H1 (cell line): ENCODE results near the gene PKDREJ. TPM values are rescaled to one million over a fixed set of nuclear protein-coding genes. Genes with fewer than 3 reads are reported as not detected.

Experiments used
- CTCF ChIA-PET: fragments of 300-600 bp; sonication (Branson Sonifier 250); formaldehyde crosslinking; loops from one replicate; lab custom pipeline; 2021; ENCODE audit not compliant: partially characterized antibody; lab: Charles Lee
- POLR2A ChIA-PET: fragments of 300-600 bp; sonication (Branson Sonifier 250); formaldehyde crosslinking; loops from one replicate; lab custom pipeline; 2021; ENCODE audit warnings: inconsistent platforms; ENCODE audit not compliant: partially characterized antibody; lab: Charles Lee
- DNase-seq, 2 experiments: peaks; one replicate each; pipeline versions ENCODE4 v3.0.0 to v3.0.0-alpha.2; 2010 to 2022; ENCODE audit warnings: low spot score in 2 of 2, low read depth in 1 of 2, mixed read lengths in 1 of 2
- FAIRE-seq: peaks from 2 replicates; lab custom pipeline; 2011; peaks lifted over from hg19 to GRCh38; lab: Jason Lieb, UNC
- H2AFZ ChIP-seq: 2 replicates; pipeline ENCODE4 v1.8.1; 2012; ENCODE audit warnings: low read length, inconsistent platforms
- H2AK5ac ChIP-seq: 2 replicates; pipeline ENCODE4 v1.6.1; 2013; ENCODE audit warnings: low read depth, low read length
- H2BK120ac ChIP-seq: replicated peaks from 2 replicates; pipeline ENCODE3; 2013; ENCODE audit warnings: low read depth, low read length, inconsistent platforms
- H2BK12ac ChIP-seq: 2 replicates; pipeline ENCODE4 v1.6.1; 2013; ENCODE audit warnings: low read depth, low read length
- H2BK15ac ChIP-seq: 2 replicates; pipeline ENCODE4 v1.6.1; 2013; ENCODE audit warnings: low read length
- H2BK20ac ChIP-seq: 2 replicates; pipeline ENCODE4 v1.6.1; 2013; ENCODE audit warnings: low read length
- H2BK5ac ChIP-seq: 2 replicates; pipeline ENCODE4 v1.6.1; 2013; ENCODE audit warnings: low read depth, low read length
- H3K14ac ChIP-seq: 2 replicates; pipeline ENCODE4 v1.6.1; 2013; ENCODE audit warnings: inconsistent platforms; ENCODE audit not compliant: insufficient read length
- H3K18ac ChIP-seq: 2 replicates; pipeline ENCODE4 v1.6.1; 2013; ENCODE audit warnings: low read length; ENCODE audit errors: extremely low read depth
- H3K23ac ChIP-seq: 2 replicates; pipeline ENCODE4 v1.6.1; 2013; ENCODE audit warnings: inconsistent platforms; ENCODE audit not compliant: insufficient read length
- H3K23me2 ChIP-seq: 2 replicates; pipeline ENCODE4 v1.6.1; 2013; ENCODE audit warnings: low read depth, low read length
- H3K27ac ChIP-seq: 2 replicates; pipeline ENCODE4 v1.6.1; 2011; ENCODE audit warnings: low read depth, low read length, inconsistent platforms
- H3K27me3 ChIP-seq, 4 experiments: replicated peaks in 1 of 4; 1 replicate in 1 of 4; 2 replicates in 3 of 4; pipeline versions ENCODE4 v1.6.1 to v1.8.1; 2011 to 2013; ENCODE audit warnings: low read length in 3 of 4, mild to moderate bottlenecking in 3 of 4, inconsistent platforms in 2 of 4, mixed read lengths in 2 of 4, moderate library complexity in 1 of 4; ENCODE audit not compliant: control insufficient read depth in 3 of 4, insufficient read depth in 3 of 4; ENCODE audit errors: extremely low read depth in 1 of 4
- H3K36me3 ChIP-seq, 4 experiments: 2 replicates each; pipeline versions ENCODE4 v1.6.1 to v1.8.1; 2011 to 2013; ENCODE audit warnings: mild to moderate bottlenecking in 4 of 4, low read length in 3 of 4, moderate library complexity in 2 of 4, control low read depth in 1 of 4, inconsistent platforms in 1 of 4; ENCODE audit not compliant: insufficient read depth in 4 of 4, control insufficient read depth in 2 of 4
- H3K4ac ChIP-seq: replicated peaks from 2 replicates; pipeline ENCODE3; 2013; ENCODE audit warnings: low read length, low read depth, mixed read lengths, inconsistent platforms; ENCODE audit not compliant: insufficient read length
- H3K4me1 ChIP-seq, 4 experiments: replicated peaks in 1 of 4; 1 replicate in 1 of 4; 2 replicates in 3 of 4; pipeline versions ENCODE4 v1.6.1 to v1.8.1; 2011 to 2013; ENCODE audit warnings: low read length in 3 of 4, inconsistent platforms in 2 of 4, mixed read lengths in 1 of 4; ENCODE audit not compliant: insufficient read depth in 4 of 4, control insufficient read depth in 3 of 4
- H3K4me2 ChIP-seq, 2 experiments: 2 replicates each; pipeline versions ENCODE4 v1.6.1 to v1.8.1; 2011 to 2013; ENCODE audit warnings: low read depth in 2 of 2, low read length in 2 of 2, control low read depth in 1 of 2, inconsistent platforms in 1 of 2, mild to moderate bottlenecking in 1 of 2; ENCODE audit not compliant: insufficient read depth in 1 of 2
- H3K4me3 ChIP-seq, 4 experiments: fragments of 200-600, 300-600 bp in 1 of 4; sonication (generic), shearing (Covaris generic), sonication (Bioruptor Twin) in 1 of 4; 2 replicates each; pipeline versions ENCODE4 v1.5.1 to v1.8.1; 2011 to 2016; ENCODE audit warnings: low read length in 4 of 4, low read depth in 3 of 4, control low read depth in 2 of 4, inconsistent platforms in 2 of 4, mild to moderate bottlenecking in 2 of 4, mixed read lengths in 1 of 4, moderate library complexity in 1 of 4; ENCODE audit not compliant: insufficient read depth in 2 of 4; ENCODE audit errors: extremely low read depth in 1 of 4
- H3K56ac ChIP-seq: replicated peaks from 2 replicates; pipeline ENCODE3; 2013; ENCODE audit warnings: low read depth, mild to moderate bottlenecking, mixed read lengths, low read length, inconsistent platforms; ENCODE audit not compliant: insufficient read length
- H3K79me1 ChIP-seq: 2 replicates; pipeline ENCODE4 v1.6.1; 2013; ENCODE audit warnings: low read depth, low read length, control low read depth
- H3K79me2 ChIP-seq, 2 experiments: 2 replicates each; pipeline versions ENCODE4 v1.6.1 to v1.8.1; 2012 to 2013; ENCODE audit warnings: low read length in 2 of 2, mild to moderate bottlenecking in 2 of 2, inconsistent platforms in 1 of 2; ENCODE audit not compliant: insufficient read depth in 2 of 2, control insufficient read depth in 1 of 2
- H3K9ac ChIP-seq, 4 experiments: replicated peaks in 1 of 4; 1 replicate in 1 of 4; 2 replicates in 3 of 4; pipeline versions ENCODE4 v1.6.1 to v1.8.1; 2011 to 2013; ENCODE audit warnings: low read depth in 3 of 4, low read length in 3 of 4, control low read depth in 2 of 4, mild to moderate bottlenecking in 2 of 4, moderate library complexity in 2 of 4, inconsistent platforms in 1 of 4; ENCODE audit errors: extremely low read depth in 1 of 4
- H3K9me3 ChIP-seq, 2 experiments: 2 replicates each; pipeline versions ENCODE4 v1.6.1 to v1.8.1; 2012 to 2013; ENCODE audit warnings: mild to moderate bottlenecking in 2 of 2, moderate library complexity in 2 of 2, control low read depth in 1 of 2, inconsistent platforms in 1 of 2, low read depth in 1 of 2, low read length in 1 of 2, mixed read lengths in 1 of 2; ENCODE audit not compliant: insufficient read depth in 2 of 2
- H4K20me1 ChIP-seq, 2 experiments: replicated peaks in 1 of 2; 2 replicates each; pipeline versions ENCODE3 to v1.8.1; 2011 to 2013; ENCODE audit warnings: inconsistent platforms in 2 of 2, low read length in 2 of 2, mild to moderate bottlenecking in 1 of 2; ENCODE audit not compliant: insufficient read depth in 2 of 2, control insufficient read depth in 1 of 2
- H4K5ac ChIP-seq: 2 replicates; pipeline ENCODE4 v1.6.1; 2013; ENCODE audit warnings: low read length, low read depth, mixed read lengths, inconsistent platforms; ENCODE audit not compliant: insufficient read length
- H4K8ac ChIP-seq: 2 replicates; pipeline ENCODE4 v1.8.0; 2013; ENCODE audit warnings: mild to moderate bottlenecking, moderate library complexity, low read length, inconsistent platforms; ENCODE audit not compliant: insufficient read depth; ENCODE audit errors: extremely low read depth
- H4K91ac ChIP-seq: replicated peaks from 2 replicates; pipeline ENCODE3; 2013; ENCODE audit warnings: low read length, mixed read lengths, inconsistent platforms; ENCODE audit not compliant: insufficient read length
- CBX5 ChIP-seq: fragments of 300-800, 300-1000 bp; sonication (generic); IDR thresholded peaks from 2 replicates; pipeline ENCODE4 v1.7.1; 2016; ENCODE audit warnings: antibody characterized with exemption, low read length, low read depth
- CHD1 ChIP-seq: IDR thresholded peaks from 2 replicates; pipeline ENCODE4 v1.6.1; 2012; ENCODE audit warnings: low read depth, low read length, improper control_type of control experiment
- KDM5A ChIP-seq: fragments of 200-600 bp; IDR thresholded peaks from 2 replicates; pipeline ENCODE4 v1.7.1; 2012; ENCODE audit warnings: mild to moderate bottlenecking, low read length, inconsistent platforms, mixed read lengths
- SRF ChIP-seq: IDR thresholded peaks from 2 replicates; pipeline ENCODE4 v1.6.1; 2011; ENCODE audit warnings: mild to moderate bottlenecking, low read depth, low read length, moderate library complexity
- WGBS, 2 experiments: shearing (Covaris generic) in 1 of 2; methylation state at CpG; one replicate each; pipeline versions ENCODE4 v1.1.6 to v1.1.7; 2013 to 2015; ENCODE audit warnings: low lambda C conversion rate in 2 of 2, mixed read lengths in 2 of 2, inconsistent platforms in 1 of 2, low coverage in 1 of 2, missing lambda C conversion rate in 1 of 2; ENCODE audit not compliant: insufficient replicate concordance in 2 of 2, insufficient coverage in 1 of 2, insufficient read length in 1 of 2; ENCODE audit errors: extremely low coverage in 1 of 2, missing lambda C conversion rate in 1 of 2; 5-methylcytosine and 5-hydroxymethylcytosine counted together
- polyA plus RNA-seq, 7 experiments: library from polyadenylated mRNA; depleted of rRNA in 3 of 7; stranded (reverse) in 5 of 7; unstranded in 2 of 7; fragments of >200 nt in 5 of 7; fragments of 200-250 nt in 2 of 7; gene quantifications; 1 replicate in 5 of 7; 2 replicates in 1 of 7; 4 replicates in 1 of 7; pipeline versions ENCODE4 v1.2.1 to v1.2.3, GENCODE V29; 2011 to 2013; ENCODE audit warnings: missing spikeins in 2 of 7, mixed read lengths in 2 of 7
- total RNA-seq: library from RNA; stranded (reverse); fragmentation: NEBNext Ultra II Directional; extraction: Animal tissue kit (Norgen Biotek cat#: 25700); gene quantifications from 2 replicates; pipeline ENCODE4 v1.2.1, GENCODE V29; 2021

Gene PKDREJ
- total and polyA plus RNA-seq, 2 of the 8 experiments (the other 6 are each of a cell fraction or from before 2014, with no cell fraction given), result 0.02 to 0.04 TPM

- no peak overlapping the region for H2BK20ac ChIP-seq
- H3K27ac ChIP-seq, result no peak overlapping the region
- peaks cover 0 to 4% (median 2%) of the 10 kb centered on the region in 4 experiments; a peak in 4 of 7 replicates for H3K4me1 ChIP-seq
- no peak overlapping the region for H3K14ac ChIP-seq
- H3K9me3 ChIP-seq, result no peaks in the 10 kb centered on the region
- H3K23ac ChIP-seq, result no peak overlapping the region
- peaks cover 0 to 4% (median 0%) of the 10 kb centered on the region in 4 experiments; a peak in 2 of 7 replicates for H3K27me3 ChIP-seq
- H3K4me2 ChIP-seq, result no peak overlapping the region
- no peak overlapping the region for H4K8ac ChIP-seq
- no peak overlapping the region for H3K18ac ChIP-seq
- no peak overlapping the region for H4K91ac ChIP-seq
- FAIRE-seq (no peak), DNase-seq (no peak)
- H2BK15ac ChIP-seq, result no peak overlapping the region
- peaks cover 5% of the 10 kb centered on the region; the same call in 1 of the 2 replicates for H3K23me2 ChIP-seq
- no peaks in the 10 kb centered on the region; the same call in 1 of the 2 replicates for H3K79me1 ChIP-seq
- peaks cover 0 to 3% (median 0%) of the 10 kb centered on the region in 4 experiments; a peak in 1 of 8 replicates for H3K36me3 ChIP-seq
- no peak overlapping the region for H2BK120ac ChIP-seq
- no peak overlapping the region for H4K5ac ChIP-seq
- H3K9ac ChIP-seq, result no peak overlapping the region
- H2BK12ac ChIP-seq, result no peak overlapping the region
- no peak overlapping the region for H2AK5ac ChIP-seq
- no peaks in the 10 kb centered on the region for H4K20me1 ChIP-seq
- CTCF ChIA-PET, result interaction anchor here (1.6 to 1.8 kb wide), 2 partner anchors 48 to 241 kb away, joined by 4 to 5 read pairs; no protein-coding TSS in a partner anchor
- H3K56ac ChIP-seq, result no peak overlapping the region
- POLR2A ChIA-PET, result interaction anchor here (1.1 kb wide), 1 partner anchor 21 kb away, joined by 3 read pairs; no protein-coding TSS in a partner anchor
- H3K79me2 ChIP-seq, result no peaks in the 10 kb centered on the region
- no peak overlapping the region for H3K4me3 ChIP-seq
- no peak overlapping the region for H2BK5ac ChIP-seq
- 96% methylated on average over 2 of the region's 2 CpGs; no CpG with 5 or more reads in 1 of the 2 experiments for WGBS, 2 experiments
- no peak overlapping the region for H2AFZ ChIP-seq
- no peak for TF ChIP-seq SRF
- no peak for TF ChIP-seq CHD1
- no peak for TF ChIP-seq KDM5A
- TF ChIP-seq CBX5, result no peak
- H3K4ac ChIP-seq, result no peak overlapping the region
These were observed 15.6 kb downstream of the PKDREJ start for GRCh38 chr22:46247443-46247975.
